Right renal cortex interstitium (tissue), 3 donors: Measurements from ENCODE around the gene ITGA7. TPM values are rescaled to one million over a fixed set of nuclear protein-coding genes. Genes with fewer than 3 reads are reported as not detected.
A peak's percentile ranks its signal among the peaks of the same experiment; 100 is the strongest.

ENCODE experiments used
- DNase-seq, 3 donors: peaks; one replicate each; pipeline ENCODE4 v3.0.0-alpha.2; 2013; ENCODE audit warnings: low read depth in 3 of 3, low spot score in 2 of 3
- polyA plus RNA-seq, 3 donors: library from polyadenylated mRNA; unstranded; fragments of 120-200 nt; gene quantifications; one replicate each; pipeline ENCODE4 v1.2.1, GENCODE V29; 2013; ENCODE audit not compliant: insufficient read length in 3 of 3

The ITGA7 gene
- 10 to 100 TPM; 22.3 to 27.7 (median 22.5) TPM for polyA plus RNA-seq

- DNase-seq: no peak
Measured at GRCh38 chr12:55707841-55708694, at the start of gene ITGA7. TSS of gene ITGA7 (minus strand) at chr12:55707904. CDS start at chr12:55707682, 222 bp downstream.

- no peak for DNase-seq
Measured at GRCh38 chr12:55755246-55755645, 47.5 kb upstream of the ITGA7 start.

- no peak for DNase-seq
Measured at GRCh38 chr12:55748230-55748993, 40.7 kb upstream of the ITGA7 start.

GRCh38 chr12:55746913-55747231, 39.2 kb upstream of the ITGA7 start:
- DNase-seq: no peak

GRCh38 chr12:55746174-55746912, 38.6 kb upstream of the ITGA7 start:
- DNase-seq: no peak

- DNase-seq: peak in 1 of 3 donors; percentile 72
Measured at GRCh38 chr12:55745361-55746173, 37.9 kb upstream of the ITGA7 start.

GRCh38 chr12:55744340-55745030, 36.8 kb upstream of the ITGA7 start:
- DNase-seq: no peak

- no peak for DNase-seq
Measured at GRCh38 chr12:55743406-55744339, 36.0 kb upstream of the ITGA7 start.

GRCh38 chr12:55742719-55743405, 35.2 kb upstream of the ITGA7 start, which contains the start of gene GDF11:
TSS of gene GDF11 (plus strand) at chr12:55743122. CDS start at chr12:55743317, 195 bp downstream.
- peak in 1 of 3 donors; percentile 79 for DNase-seq

GRCh38 chr12:55741931-55742680, 34.4 kb upstream of the ITGA7 start:
- DNase-seq: no peak

- no peak for DNase-seq
Measured at GRCh38 chr12:55739025-55739378, 31.3 kb upstream of the ITGA7 start.

GRCh38 chr12:55738123-55739024, 30.7 kb upstream of the ITGA7 start:
- peak in 2 of 3 donors; percentile 91 to 92 for DNase-seq

- no peak for DNase-seq
Measured at GRCh38 chr12:55737581-55738122, 29.9 kb upstream of the ITGA7 start.

GRCh38 chr12:55736780-55737580, 29.3 kb upstream of the ITGA7 start:
- DNase-seq: no peak

GRCh38 chr12:55736076-55736475, 28.4 kb upstream of the ITGA7 start:
- no peak for DNase-seq
